CD8-positive, alpha-beta memory T cell (primary cell): ENCODE data around the gene FBXL2. TPM values are rescaled to one million over a fixed set of nuclear protein-coding genes. Genes with fewer than 3 reads are reported as not detected.

Experiments used
- polyA plus RNA-seq: library from polyadenylated mRNA; unstranded; fragments of 300-500 nt; fragmentation: Illumina TruSeq; gene quantifications from one replicate; pipeline ENCODE4 v1.2.3, GENCODE V29; 2021
- total RNA-seq, 2 experiments: library from RNA; stranded (reverse); gene quantifications; one replicate each; pipeline ENCODE4 v1.2.3, GENCODE V29; 2021

FBXL2 gene
- total and polyA plus RNA-seq, 3 experiments from 2014 or later: not detected

Other genes starting within 250 kb of the FBXL2 start
- 10 to 100 TPM; 41.5 to 50.9 TPM for gene GLB1, start 180.3 kb upstream of the FBXL2 start, total RNA-seq
- gene GLB1, start 180.3 kb upstream of the FBXL2 start, polyA plus RNA-seq: 35.5 TPM
- 10 to 100 TPM; 12.0 to 13.2 TPM for gene TMPPE, start 180.3 kb upstream of the FBXL2 start, total RNA-seq
- gene TMPPE, start 180.3 kb upstream of the FBXL2 start, polyA plus RNA-seq: 0.62 TPM
- gene CRTAP, start 163.4 kb upstream of the FBXL2 start, total RNA-seq: 10 to 100 TPM; 49.5 to 50.3 TPM
- 84.0 TPM for gene CRTAP, start 163.4 kb upstream of the FBXL2 start, polyA plus RNA-seq
- gene SUSD5, start 58.6 kb upstream of the FBXL2 start, total RNA-seq: not detected
- not detected for gene SUSD5, start 58.6 kb upstream of the FBXL2 start, polyA plus RNA-seq
- 10 to 100 TPM; 70.8 to 79.4 TPM for gene UBP1, start 163.0 kb downstream of the FBXL2 start, total RNA-seq
- gene UBP1, start 163.0 kb downstream of the FBXL2 start, polyA plus RNA-seq: 15.9 TPM